Keratinocyte (primary cell): ENCODE results near the gene GPM6B.

Experiments used
- CTCF ChIP-seq, 3 experiments: IDR thresholded peaks in 1 of 3; conservative IDR thresholded peaks in 1 of 3; optimal IDR thresholded peaks in 1 of 3; 2 replicates in 2 of 3; 3 replicates in 1 of 3; pipeline versions ENCODE3 to v1.5.1; 2011; ENCODE audit warnings: low read length in 3 of 3, mild to moderate bottlenecking in 3 of 3, moderate library complexity in 2 of 3, control low read depth in 1 of 3, inconsistent platforms in 1 of 3; ENCODE audit not compliant: insufficient read depth in 2 of 3; ENCODE audit errors: extremely low read depth in 1 of 3
- EZH2 ChIP-seq: IDR thresholded peaks from one replicate; pipeline ENCODE4 v1.6.1; 2012; ENCODE audit warnings: inconsistent platforms, mild to moderate bottlenecking, low read length, moderate library complexity

- TF ChIP-seq CTCF (optimal IDR thresholded peaks at IDR 0.05 in 1 of 3, IDR thresholded peaks at IDR 0.05 in 1 of 3, conservative IDR thresholded peaks at IDR 0.05 in 1 of 3; ENCODE audit: extremely low read depth in 1 of 3, insufficient read depth in 2 of 3, low read length in 3 of 3) = no peak
- TF ChIP-seq EZH2 = no peak
Observed at GRCh38 chrX:13764281-13764680, 52.6 kb downstream of the GPM6B start.
